HL-60 (cell line): ENCODE data around the gene ARFGAP1.

ENCODE experiments used
- DNase-seq, 2 experiments: peaks; one replicate each; pipeline ENCODE4 v3.0.0-alpha.2; 2010 to 2020; ENCODE audit warnings: low read depth in 1 of 2, low spot score in 1 of 2
- H3K27ac ChIP-seq: fragments of 250-450 bp; sonication (Bioruptor Pico); replicated peaks from 2 replicates; pipeline ENCODE4 v1.5.1; 2020; ENCODE audit warnings: mild to moderate bottlenecking, moderate library complexity
- H3K27me3 ChIP-seq: fragments of 250-450 bp; sonication (Bioruptor Pico); 2 replicates; pipeline ENCODE4 v1.5.1; 2021; ENCODE audit warnings: mild to moderate bottlenecking, moderate library complexity; ENCODE audit not compliant: insufficient read depth, poor library complexity, severe bottlenecking
- H3K4me3 ChIP-seq: replicated peaks from 2 replicates; pipeline ENCODE4 v1.5.1; 2011; ENCODE audit warnings: mild to moderate bottlenecking, control low read depth, low read length; ENCODE audit not compliant: insufficient read depth
- CTCF ChIP-seq: IDR thresholded peaks from one replicate; pipeline ENCODE4 v1.5.1; 2011; ENCODE audit warnings: low read length, control low read depth, inconsistent platforms; ENCODE audit not compliant: insufficient read depth
- GABPA ChIP-seq: IDR thresholded peaks from 2 replicates; pipeline ENCODE4 v1.6.1; 2012; ENCODE audit warnings: low read depth
- POLR2AphosphoS5 ChIP-seq: IDR thresholded peaks from 2 replicates; pipeline ENCODE4 v1.6.1; 2012; ENCODE audit warnings: low read depth
- REST ChIP-seq: IDR thresholded peaks from 2 replicates; pipeline ENCODE4 v1.6.1; 2012; ENCODE audit warnings: low read depth; ENCODE audit not compliant: insufficient replicate concordance
- SPI1 ChIP-seq: IDR thresholded peaks from 2 replicates; pipeline ENCODE4 v1.6.1; 2012; ENCODE audit warnings: low read depth, mild to moderate bottlenecking, borderline replicate concordance

ARFGAP1 gene

GRCh38 chr20:63238514-63239125, 34.0 kb upstream of the ARFGAP1 start:
- Histone ChIP-seq H3K27ac (no peak overlapping the region), H3K4me3 (no peak overlapping the region), H3K27me3 (peaks cover 3% of the 10 kb centered on the region)
- no peak for TF ChIP-seq REST
- no peak for TF ChIP-seq GABPA
- TF ChIP-seq CTCF: no peak
- TF ChIP-seq SPI1: no peak
- no peak for TF ChIP-seq POLR2AphosphoS5
- DNase-seq: no peak

- no peak for TF ChIP-seq SPI1
- no peak overlapping the region for H3K4me3 ChIP-seq
- no peak overlapping the region for H3K27ac ChIP-seq
- peaks cover 3% of the 10 kb centered on the region for H3K27me3 ChIP-seq
- no peak for DNase-seq
Measured at GRCh38 chr20:63239431-63239830, 33.2 kb upstream of the ARFGAP1 start.

GRCh38 chr20:63240004-63240403, 32.6 kb upstream of the ARFGAP1 start:
- TF ChIP-seq SPI1 (no peak), REST (no peak), CTCF (no peak), GABPA (no peak), POLR2AphosphoS5 (no peak)
- no peak overlapping the region for H3K27ac ChIP-seq
- no peak for DNase-seq
- peaks cover 3% of the 10 kb centered on the region for H3K27me3 ChIP-seq
- H3K4me3 ChIP-seq: no peak overlapping the region

GRCh38 chr20:63241272-63241671, 31.3 kb upstream of the ARFGAP1 start:
- Histone ChIP-seq H3K27me3 (peaks cover 7% of the 10 kb centered on the region), H3K4me3 (no peak overlapping the region), H3K27ac (no peak overlapping the region)
- TF ChIP-seq SPI1: no peak
- no peak for TF ChIP-seq CTCF
- TF ChIP-seq GABPA: no peak
- no peak for TF ChIP-seq POLR2AphosphoS5
- TF ChIP-seq REST: no peak
- DNase-seq: no peak
